NOMO-1 treated with DMSO at 0.1 percent for 48 hours (cell line): Measurements from ENCODE around the gene NFATC2.

Source experiments
- DNase-seq: peaks from one replicate; lab custom pipeline; 2025; ENCODE audit not compliant: unreplicated experiment; lab: John Stamatoyannopoulos, UW

Gene NFATC2

GRCh38 chr20:51396365-51396909, 146.1 kb downstream of the NFATC2 start:
- no peak for DNase-seq

DNA sequence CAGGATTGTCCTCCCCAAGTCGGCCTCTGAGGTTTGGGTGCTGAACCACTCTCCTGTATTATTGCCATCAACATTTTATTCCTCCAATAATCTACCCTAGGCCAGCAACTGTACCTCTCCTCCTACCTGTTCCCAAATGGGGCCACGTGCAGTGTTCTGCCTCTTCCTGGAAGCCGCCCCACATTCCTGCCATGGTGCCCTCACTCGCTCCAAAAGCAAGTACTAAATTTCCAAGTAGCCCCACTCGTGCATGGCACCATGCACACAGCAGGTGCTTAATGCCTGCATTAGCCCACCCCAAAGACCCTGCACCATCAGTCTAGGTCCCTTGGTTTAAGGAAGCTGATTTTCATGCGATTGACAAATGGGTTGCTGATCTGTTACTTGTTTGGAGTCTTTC, 147.8 kb downstream of the NFATC2 start:
- DNase-seq: no peak

DNA sequence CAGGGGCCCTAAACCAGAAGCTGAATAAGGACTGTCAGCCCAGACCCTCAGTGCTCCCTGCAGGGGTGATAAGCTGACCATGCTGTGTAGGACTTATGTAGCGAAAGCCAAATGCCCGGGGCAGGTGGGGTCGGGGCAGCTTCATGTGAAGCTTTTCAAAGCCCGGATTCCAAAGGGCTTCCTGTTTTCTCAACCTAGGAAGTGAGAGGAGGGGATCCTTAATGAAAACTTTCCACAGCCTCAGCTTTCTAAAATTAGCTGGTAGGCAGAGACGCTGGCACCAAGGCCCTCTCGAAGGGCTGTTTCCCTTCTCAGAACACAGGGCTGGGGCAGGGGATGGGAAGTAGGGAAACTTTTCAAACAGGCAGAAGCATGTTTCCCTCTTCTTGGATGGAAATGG, 148.9 kb downstream of the NFATC2 start:
- DNase-seq: no peak

DNA sequence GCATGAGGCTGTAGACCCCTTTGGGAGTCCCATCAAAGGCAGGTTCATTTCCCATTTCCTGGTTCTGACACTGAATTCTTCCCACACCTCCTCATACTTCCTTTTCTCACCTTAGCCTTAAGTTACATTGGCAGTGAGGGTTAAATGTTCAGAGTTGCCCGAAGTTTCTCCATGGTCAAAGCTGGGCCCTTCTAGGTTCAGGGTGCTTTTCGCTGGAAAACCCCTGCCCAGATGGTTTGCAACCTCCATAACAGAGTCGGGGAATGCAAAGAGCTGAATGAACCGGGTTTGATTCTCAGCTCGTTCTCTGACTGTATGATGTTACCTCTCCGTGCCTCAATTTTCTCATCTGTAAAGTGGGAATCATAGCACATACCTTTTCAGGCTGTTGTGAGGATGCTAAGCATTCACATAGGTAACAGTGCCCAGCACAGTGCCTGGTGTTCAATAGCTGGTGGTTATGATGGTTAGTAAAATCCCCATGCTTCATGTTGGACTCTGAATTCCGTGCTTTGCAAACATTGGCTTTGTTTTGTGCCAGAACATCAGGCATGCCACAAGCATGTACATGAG, 149.8 kb downstream of the NFATC2 start:
- DNase-seq: no peak

DNA sequence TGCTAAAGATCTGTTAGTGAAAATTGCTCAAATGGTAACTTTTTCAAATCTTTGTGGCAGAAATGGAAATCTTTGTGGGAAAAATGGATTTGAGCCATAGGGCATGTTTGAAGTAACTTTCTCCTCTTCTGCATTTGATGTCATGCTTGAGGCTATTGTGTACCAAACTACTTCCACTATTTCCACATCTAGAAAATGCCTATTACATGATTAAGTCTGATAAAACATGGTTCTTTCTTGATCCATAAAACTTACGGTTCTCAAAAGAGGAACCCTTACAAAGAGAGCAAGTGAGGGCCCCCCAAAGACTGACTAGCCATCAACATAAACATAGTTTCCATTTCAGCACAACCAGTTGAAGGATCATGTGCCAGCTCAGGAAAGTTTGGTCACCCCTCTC, 150.6 kb downstream of the NFATC2 start:
- DNase-seq: no peak

- DNase-seq: no peak
Measured at GRCh38 chr20:51389543-51390264, 152.8 kb downstream of the NFATC2 start.

GRCh38 chr20:51388756-51389542, 153.6 kb downstream of the NFATC2 start:
- DNase-seq: no peak

DNA sequence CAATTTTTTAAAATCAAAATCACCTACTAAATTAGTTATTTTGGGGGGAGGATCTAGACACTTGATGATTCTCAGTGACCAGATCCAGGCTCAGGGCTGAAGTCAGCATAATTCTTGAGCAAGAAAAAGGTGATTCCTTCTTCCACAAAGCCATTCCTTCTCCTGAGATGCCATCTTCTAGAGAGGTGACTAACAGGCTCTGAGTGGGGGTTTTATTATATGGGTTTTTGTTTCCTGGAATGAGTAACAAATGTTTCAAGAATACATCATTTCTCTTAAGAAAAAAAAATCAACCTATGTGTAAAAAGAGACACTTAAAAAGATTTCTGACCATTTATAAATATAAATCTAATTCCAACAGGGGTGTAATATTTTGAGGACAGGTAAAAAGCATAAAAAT, 154.3 kb downstream of the NFATC2 start:
- no peak for DNase-seq

DNA sequence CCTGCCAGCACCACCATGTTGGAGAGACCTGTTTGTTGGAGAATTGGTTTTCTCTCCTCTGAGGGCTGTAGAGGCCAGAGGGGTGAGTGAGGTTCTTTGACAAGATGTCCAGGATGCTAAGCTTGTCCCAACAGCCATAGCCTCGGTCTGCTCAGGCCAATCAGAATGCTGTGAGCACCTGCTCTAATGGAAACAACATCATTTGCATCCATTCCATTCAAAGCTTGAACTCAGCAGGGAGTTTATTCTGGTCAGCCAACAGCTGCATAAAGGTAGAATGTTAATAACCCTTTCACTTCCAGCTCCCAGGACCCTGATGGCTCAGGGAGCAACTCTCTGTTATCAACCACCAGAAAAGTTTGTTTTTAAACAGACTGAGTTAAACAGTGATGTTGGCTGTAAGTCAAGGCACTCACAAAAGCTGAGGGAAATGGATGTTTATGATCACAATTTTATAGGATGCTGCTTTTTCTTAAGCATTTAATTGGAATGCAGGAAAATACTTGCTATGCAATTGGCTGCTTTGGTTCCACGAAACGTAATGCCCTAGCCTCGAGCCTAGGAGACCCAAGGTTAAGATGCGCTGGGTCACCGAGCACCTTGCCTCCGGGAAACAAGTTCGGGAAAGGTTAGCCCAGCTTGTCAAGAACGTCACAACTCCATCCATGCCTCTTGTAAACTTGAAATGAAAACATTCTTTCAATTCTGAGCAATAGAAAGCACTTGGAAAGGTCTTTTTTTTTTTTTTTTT, 155.2 kb downstream of the NFATC2 start:
- no peak for DNase-seq

DNA sequence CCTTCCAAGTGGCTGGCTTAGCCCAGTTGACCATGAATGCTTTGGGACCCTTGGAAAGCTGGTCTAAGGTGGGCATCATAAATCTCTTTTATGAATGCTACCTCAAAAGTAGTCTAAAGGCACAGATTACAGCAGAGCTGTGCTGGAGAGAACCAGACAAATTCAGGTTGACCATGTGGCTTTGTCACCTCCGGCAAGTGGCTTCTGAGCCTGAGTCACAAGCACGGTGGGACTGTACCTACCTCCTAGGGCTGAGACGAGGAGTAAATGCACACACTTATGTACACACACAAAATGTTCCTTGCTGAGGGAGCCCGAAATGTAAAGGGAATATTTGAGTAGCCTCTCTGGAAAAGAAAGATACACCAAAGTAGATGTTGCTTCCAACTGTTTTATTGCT, 155.9 kb downstream of the NFATC2 start:
- DNase-seq: no peak

DNA sequence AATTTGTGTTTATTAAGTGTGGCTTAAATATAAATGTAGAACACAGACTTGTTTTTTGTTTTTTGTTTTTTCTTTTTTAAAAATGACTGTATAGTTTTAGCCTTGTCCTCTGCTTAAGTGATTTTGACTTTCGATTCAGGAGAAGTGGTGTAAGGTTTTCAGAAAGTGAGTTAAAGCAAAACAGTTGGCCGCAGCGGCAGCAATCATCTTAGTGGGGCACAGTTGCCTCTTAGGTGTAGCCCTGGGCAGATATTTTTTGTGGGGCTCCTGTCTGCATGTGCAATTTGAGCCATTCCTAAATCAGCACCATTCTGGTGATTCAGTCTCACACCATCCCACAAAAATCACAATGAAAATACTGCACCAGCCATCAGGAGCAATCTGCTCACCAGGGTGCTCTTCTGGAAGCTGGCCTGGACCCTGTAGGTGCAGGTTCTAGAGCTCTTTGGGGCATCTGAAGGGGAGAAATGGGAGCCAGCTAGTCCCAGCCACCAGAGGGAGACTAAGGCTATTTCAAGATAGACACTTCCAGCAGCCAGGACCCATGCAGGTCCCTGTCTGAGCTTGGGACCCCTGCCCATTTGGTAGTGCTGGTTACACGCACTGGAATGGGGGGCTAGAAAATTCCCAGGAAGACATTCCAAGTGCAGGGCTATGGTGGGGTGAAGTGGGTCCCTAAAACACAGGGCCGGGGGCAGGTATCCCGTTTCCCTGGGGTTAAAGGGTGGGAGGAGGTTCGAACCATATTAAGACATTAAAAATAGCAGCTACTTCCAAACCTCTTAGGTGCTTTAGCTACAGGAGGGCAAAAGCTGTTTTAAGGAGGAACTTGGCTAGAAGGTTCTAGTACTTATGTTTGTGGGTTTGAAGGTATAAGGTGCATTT, 156.6 kb downstream of the NFATC2 start:
- peak; percentile 6 for DNase-seq

GRCh38 chr20:51384875-51385274, 157.6 kb downstream of the NFATC2 start:
- no peak for DNase-seq

DNA sequence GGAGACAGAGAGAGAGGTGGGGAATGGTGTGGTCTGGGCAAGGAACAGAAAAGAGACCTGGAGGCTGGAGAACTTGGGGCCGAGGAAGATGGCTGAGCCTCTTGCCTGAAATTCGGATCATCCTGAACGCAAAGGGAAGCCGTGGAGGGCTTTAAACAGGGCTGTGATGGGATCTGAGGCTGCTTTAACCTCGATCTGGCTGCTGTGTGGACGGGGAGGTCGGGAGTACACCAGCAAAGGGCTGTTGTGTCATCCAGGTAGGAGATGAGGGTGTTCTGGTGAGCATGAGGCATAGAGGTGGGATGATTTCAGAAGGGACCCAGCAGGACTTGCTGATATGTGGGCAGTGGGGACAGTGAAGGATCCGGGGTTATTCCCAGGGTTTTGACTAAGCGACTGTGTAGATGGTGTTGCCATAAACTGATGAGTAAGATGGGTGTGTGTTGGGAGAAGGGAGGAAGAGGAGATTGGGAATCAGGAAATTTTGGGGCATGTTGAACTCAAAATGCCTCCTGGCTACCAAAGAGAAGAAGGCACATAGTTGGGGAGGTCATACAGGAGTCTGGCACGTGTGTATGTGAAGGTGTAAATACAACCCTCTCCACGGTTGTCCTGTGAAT, 158.5 kb downstream of the NFATC2 start:
- no peak for DNase-seq

- DNase-seq: no peak
Measured at GRCh38 chr20:51382986-51383821, 159.3 kb downstream of the NFATC2 start.

DNA sequence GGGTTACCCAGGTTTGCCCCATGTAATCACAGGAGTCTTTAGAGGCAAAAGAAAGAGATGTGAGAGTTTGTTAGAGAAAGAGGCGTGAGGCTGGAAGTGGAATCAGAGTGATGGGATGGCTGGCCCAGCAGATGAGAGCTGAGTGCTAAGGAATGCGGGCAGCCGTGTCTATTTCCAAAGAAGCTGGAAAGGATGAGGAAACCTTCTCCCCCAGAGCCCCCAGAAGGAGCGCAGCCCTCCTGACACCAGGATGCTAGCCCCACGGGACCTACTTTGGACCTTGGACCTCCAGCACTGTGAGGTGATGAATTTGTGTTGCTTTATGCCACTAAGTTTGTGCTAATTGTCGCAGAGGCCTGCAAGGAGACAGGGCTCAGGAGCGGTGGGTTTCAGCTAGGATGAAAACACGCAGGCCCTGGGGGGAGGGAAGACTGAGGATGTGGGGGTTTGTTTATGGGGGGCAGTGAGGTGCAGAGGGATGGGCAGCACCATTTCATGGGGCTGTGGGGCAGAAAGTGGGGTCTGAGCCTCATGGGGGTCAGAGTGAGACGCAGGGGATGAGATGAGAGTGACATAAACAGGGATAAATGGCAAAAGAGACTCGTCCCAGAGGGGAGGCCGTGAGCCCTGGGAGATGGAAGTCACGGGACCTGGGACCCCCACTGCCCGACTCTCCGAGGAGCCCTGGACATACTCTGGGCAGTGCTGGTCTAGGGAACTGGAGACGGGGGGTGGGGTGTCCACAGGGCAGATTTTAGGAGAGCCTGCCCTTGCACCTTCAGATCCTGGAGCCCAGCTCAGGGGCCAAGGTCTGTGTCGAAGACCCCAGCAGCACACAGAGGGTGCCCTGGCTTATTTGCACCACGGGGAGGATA, 160.2 kb downstream of the NFATC2 start:
- no peak for DNase-seq

DNA sequence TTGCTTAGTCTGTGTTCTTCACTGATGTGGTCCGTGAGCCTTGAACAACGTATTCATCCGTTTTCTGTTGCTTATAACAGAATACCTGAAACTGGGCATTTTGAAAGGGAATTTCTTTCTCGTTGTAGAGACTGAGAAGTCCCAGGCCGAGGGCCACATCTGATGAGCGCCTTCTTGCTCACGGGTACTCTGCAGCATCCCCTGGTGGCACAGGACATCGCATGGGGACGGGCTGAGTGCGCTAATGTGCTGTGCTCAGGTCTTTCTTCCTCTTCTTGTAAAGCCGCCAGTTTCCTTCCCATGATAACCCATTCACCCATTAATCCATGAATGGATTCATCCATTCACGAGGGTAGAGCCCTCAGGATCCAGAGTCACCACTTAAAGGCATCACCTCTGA, 161.0 kb downstream of the NFATC2 start:
- no peak for DNase-seq

GRCh38 chr20:51380401-51381385, 161.8 kb downstream of the NFATC2 start:
- DNase-seq: no peak
